OCI-LY1 (cell line): Measurements from ENCODE around the gene RHBDF2.

Source experiments
- CTCF ChIP-seq: fragments of 200-600 bp; sonication (generic), shearing (Covaris generic); IDR thresholded peaks from 2 replicates; pipeline ENCODE4 v1.5.1; 2017; ENCODE audit warnings: mild to moderate bottlenecking, antibody characterized with exemption, low read length, moderate library complexity, mixed read lengths
- EZH2 ChIP-seq: fragments of 200-600 bp; sonication (generic), shearing (Covaris generic); IDR thresholded peaks from 2 replicates; pipeline ENCODE4 v1.8.0; 2017; ENCODE audit warnings: borderline replicate concordance, mixed run types, mild to moderate bottlenecking, antibody characterized with exemption, low read length, moderate library complexity, mixed read lengths

GRCh38 chr17:76473541-76473985, 27.7 kb downstream of the RHBDF2 start:
- no peak for TF ChIP-seq EZH2
- TF ChIP-seq CTCF: peak; percentile 33; the same call in 1 of the 2 replicates
